Central memory CD4-positive, alpha-beta T cell (primary cell): ENCODE measurements around the gene NUTM2D.
"Not testable (repeated sequence)": the region's sequence is repeated elsewhere in the genome, so short reads cannot be mapped to it uniquely, and the experiment has no call there.

ENCODE experiments used
- DNase-seq: peaks from one replicate; pipeline ENCODE4 v3.0.0; 2022

NUTM2D gene

GRCh38 chr10:87374091-87374490, 16.5 kb downstream of the NUTM2D start:
- not testable (repeated sequence) for DNase-seq

DNA sequence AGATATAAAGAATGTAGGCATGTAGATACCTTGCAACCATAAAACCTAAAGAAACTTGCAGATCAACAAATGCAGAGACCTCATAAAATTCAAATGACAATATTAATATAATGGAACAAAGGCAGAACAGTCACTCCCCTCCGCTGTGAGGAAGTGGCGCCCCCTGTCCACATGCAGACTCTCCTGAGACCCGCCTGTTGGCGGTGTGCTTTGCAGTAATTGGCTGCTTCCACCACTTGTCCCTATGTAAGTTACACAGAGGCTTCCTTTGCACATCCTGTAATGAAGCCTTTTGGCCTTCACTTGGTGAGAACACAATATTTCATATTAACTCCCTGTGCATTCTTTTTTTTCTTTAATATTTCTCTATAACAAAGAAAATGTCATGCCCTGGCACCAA, 21.6 kb downstream of the NUTM2D start:
- not testable (repeated sequence) for DNase-seq

DNA sequence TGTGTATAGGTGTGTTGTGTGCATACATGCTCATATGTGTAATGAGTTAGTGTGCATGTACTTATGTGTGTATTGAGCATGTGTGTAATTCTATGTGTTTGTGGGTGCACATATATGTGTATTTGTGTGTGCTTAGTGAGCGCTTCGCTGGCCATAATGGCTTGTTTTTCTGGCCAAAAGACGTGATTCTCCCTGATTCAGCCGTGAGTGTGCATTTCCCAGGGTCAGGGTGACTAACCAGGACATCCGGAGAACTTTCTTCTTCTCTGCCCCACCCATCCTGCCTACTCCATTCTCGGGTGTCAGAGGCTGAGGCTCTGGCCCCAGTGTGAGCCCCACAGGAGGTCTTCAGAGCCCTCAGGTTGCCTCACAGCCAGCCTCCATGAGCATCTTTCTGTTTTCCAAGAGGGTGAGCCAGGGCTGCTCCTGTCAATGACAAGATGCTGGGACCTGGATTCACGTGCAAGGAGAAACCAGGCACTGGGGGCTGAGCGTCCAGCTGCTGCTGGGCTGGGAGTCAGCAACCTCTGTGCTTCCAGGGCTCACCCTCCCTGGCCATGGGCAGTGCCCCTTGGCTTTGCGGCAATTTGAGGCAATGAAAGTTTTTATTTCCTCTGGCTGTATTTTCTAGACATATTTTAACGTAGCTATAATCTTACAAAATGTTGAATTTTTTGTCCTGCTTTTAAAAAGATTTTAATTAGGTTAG, 25.8 kb downstream of the NUTM2D start:
- not testable (repeated sequence) for DNase-seq

DNA sequence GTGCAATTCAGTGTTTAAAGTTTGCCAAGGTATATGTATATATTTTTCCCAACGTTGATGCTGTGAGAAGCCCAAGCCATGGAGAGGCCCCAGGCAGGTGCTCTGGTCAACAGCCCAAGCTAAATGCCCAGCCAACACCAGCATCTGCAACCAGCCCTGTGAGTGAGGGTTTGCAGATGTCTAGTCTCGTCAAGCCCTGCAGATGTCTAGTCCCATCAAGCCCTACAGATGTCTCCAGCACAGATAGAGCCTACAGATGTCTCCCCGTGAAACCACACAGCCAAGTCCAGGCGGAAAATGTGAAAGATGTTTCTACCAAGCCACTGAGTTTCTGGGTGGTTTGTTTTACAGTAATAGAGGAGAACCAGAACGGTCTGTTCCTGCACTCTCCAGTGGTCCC, 26.7 kb downstream of the NUTM2D start:
- DNase-seq: not testable (repeated sequence)

- not testable (repeated sequence) for DNase-seq
Observed at GRCh38 chr10:87385762-87386360, 28.3 kb downstream of the NUTM2D start.

- not testable (repeated sequence) for DNase-seq
Observed at GRCh38 chr10:87391360-87391759, 33.8 kb downstream of the NUTM2D start.

DNA sequence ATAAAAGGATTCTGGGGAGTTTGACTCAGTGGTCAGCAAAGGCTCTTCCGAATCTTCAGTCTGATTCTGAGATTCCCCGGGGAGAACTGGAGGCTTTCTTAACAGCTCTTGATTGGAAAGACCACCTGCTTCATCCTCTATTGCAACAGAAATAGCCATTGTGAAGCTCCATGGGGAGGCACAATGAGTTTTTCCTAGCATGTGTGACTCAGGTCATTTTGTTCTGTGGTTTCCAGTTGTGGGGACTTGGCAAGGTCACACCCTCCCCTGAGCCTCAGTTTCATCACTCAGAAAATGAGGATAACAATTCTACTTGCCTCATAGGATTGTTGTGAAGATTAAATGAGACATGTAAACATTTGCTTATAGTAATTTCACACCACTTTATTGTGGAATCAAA, 38.7 kb downstream of the NUTM2D start:
- not testable (repeated sequence) for DNase-seq

DNA sequence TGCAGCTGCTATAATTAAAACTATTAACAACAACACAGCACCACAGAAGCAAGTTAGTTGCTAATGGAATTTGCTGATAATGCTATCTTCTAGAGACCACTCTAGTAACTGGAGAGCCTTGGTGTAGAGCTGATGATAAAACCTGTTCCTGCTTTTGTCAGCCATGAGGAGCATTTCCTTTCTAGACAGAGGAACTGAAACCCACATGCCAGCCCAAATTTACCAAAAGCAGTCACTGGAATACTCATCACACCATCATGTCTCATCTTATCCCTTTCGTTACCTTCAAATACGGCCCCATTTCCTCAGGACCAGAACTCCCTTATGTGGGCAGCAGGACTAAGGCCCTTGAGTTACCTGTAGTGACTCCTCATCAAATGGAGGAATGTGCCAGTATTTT, 40.9 kb downstream of the NUTM2D start:
- DNase-seq: not testable (repeated sequence)

DNA sequence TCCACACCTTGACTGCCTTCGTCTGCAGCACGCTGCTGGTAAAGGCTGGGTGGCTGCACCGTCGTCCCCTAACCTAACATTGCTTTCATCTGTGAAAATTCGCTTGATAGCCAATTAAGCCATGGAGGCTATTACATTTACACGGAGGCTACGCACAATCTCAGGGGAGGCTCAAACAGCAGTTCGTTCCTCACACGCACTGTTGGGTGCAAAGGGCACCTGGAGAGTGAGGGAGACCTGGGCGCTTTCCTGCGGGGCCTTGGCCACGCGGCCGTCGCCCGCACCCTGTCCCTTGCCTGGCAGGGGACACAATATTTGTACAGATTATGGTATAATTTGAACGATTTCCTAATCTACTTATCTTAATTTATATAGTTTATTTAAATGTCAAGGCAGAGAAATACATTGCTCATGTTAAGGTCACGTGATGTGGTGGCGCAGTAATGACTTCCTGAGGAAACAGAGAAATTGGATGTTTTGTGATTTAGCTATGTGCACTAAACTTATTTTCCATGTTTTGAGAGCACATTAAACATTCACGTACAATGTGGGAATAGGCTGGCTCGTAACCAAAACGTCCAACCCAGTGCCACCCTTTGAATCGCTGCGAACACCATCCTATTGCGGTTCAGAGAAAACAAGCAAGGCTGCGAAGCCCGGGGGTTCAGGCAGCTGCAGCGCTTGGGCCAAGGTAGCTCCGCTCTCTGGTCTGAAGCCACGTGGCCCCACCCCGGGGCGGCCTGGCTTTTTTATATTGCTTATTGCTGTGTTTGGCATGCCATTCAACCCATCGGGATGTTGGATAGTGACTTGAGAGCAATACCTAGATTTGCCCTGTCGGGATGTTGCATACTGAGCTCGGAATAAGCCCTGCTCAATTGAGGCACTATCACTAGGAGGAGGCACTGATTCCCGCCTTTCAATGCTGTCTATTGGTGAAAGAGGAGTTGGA, 50.2 kb downstream of the NUTM2D start:
- DNase-seq: peak; percentile 2

DNA sequence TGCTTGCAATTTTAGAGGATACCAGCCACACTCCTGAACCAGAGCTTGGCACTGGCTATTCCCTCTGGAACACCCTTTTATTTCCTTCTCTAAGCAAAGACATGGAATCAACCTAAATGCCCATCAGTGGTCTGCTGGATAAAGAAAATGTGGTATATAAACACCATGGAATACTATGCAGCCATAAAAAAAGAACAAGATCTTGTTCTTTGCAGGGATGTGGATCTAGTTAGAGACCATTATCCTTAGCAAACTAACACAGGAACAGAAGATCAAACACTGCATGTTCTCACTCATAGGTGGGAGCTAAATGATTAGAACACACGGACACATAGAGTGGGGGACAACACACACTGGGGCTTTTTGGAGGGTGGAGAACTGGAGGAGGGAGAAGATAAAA, 56.4 kb downstream of the NUTM2D start:
- DNase-seq: not testable (repeated sequence)
